Gastroesophageal sphincter (tissue), 4 donors: Measurements from ENCODE around the gene ZNF177. TPM values are rescaled to one million over a fixed set of nuclear protein-coding genes. Genes with fewer than 3 reads are reported as not detected.
A peak's percentile ranks its signal among the peaks of the same experiment; 100 is the strongest.
"Not testable (repeated sequence)": the region's sequence is repeated elsewhere in the genome, so short reads cannot be mapped to it uniquely, and the experiment has no call there.

Experiments used
- ATAC-seq: fragments of 150-250 bp; one replicate; pipeline ENCODE4 v1.9.1; 2016; ENCODE audit warnings: mild to moderate bottlenecking, moderate library complexity
- H3K27ac ChIP-seq, 4 donors: fragments of 200-600 bp; sonication (generic) in 3 of 4; 1 replicate in 3 of 4; 2 replicates in 1 of 4; pipeline ENCODE4 v1.5.1; 2016 to 2019
- H3K27me3 ChIP-seq: fragments of 200-600 bp; sonication (generic); one replicate; pipeline ENCODE4 v1.5.1; 2019
- H3K36me3 ChIP-seq, 2 donors: fragments of 200-600 bp; sonication (generic); one replicate each; pipeline ENCODE4 v1.5.1; 2019; ENCODE audit warnings: control low read depth in 1 of 2
- H3K4me1 ChIP-seq, 3 donors: fragments of 200-600 bp; sonication (generic); 1 replicate in 2 of 3; 2 replicates in 1 of 3; pipeline ENCODE4 v1.5.1; 2016 to 2019; ENCODE audit warnings: control low read depth in 2 of 3
- H3K4me3 ChIP-seq, 2 donors: fragments of 200-600 bp; sonication (generic); one replicate each; pipeline ENCODE4 v1.5.1; 2019; ENCODE audit warnings: mild to moderate bottlenecking in 1 of 2, moderate library complexity in 1 of 2
- H3K9me3 ChIP-seq, 3 donors: fragments of 200-600 bp; sonication (generic); one replicate each; pipeline ENCODE4 v1.5.1; 2017 to 2019; ENCODE audit warnings: control low read depth in 2 of 3
- CTCF ChIP-seq, 4 experiments: fragments of 200-600 bp in 2 of 4; fragments of 450-650 bp in 2 of 4; sonication (generic) in 1 of 4; IDR thresholded peaks; one replicate each; pipeline ENCODE4 v1.5.1; 2017 to 2019; ENCODE audit warnings: antibody characterized with exemption in 4 of 4, mild to moderate bottlenecking in 2 of 4, moderate library complexity in 2 of 4
- EP300 ChIP-seq: sonication (generic); formaldehyde crosslinking; IDR thresholded peaks from one replicate; pipeline ENCODE4 v1.6.1; 2017; ENCODE audit warnings: antibody characterized with exemption, mild to moderate bottlenecking
- POLR2A ChIP-seq, 2 donors: fragments of 450-650 bp; IDR thresholded peaks; one replicate each; pipeline ENCODE4 v1.6.1; 2017; ENCODE audit warnings: antibody characterized with exemption in 2 of 2, mild to moderate bottlenecking in 2 of 2, moderate library complexity in 1 of 2
- POLR2AphosphoS5 ChIP-seq: sonication (generic); formaldehyde crosslinking; IDR thresholded peaks from one replicate; pipeline ENCODE4 v1.6.1; 2017; ENCODE audit warnings: antibody characterized with exemption
- WGBS, 2 donors: methylation state at CpG; one replicate each; pipeline ENCODE4 v1.1.5; 2018; ENCODE audit warnings: low coverage in 1 of 2; 5-methylcytosine and 5-hydroxymethylcytosine counted together
- total RNA-seq, 4 donors: library from RNA; depleted of rRNA; stranded (reverse); fragments of >200 nt; gene quantifications; one replicate each; pipeline ENCODE4 v1.1.0, GENCODE V29; 2016

The ZNF177 gene
- 1 to 10 TPM; 2.2 to 7.0 (median 2.6) TPM for total RNA-seq

- no peak for TF ChIP-seq POLR2A (IDR thresholded peaks at IDR 0.05)
- no peak for TF ChIP-seq CTCF (IDR thresholded peaks at IDR 0.05)
- TF ChIP-seq POLR2AphosphoS5: no peak
- TF ChIP-seq EP300: no peak
- 6% methylated on average over 7 of the region's 28 CpGs; no CpG with 5 or more reads in 1 of the 2 donors for WGBS, 2 donors
- ATAC-seq: no peak
Measured at GRCh38 chr19:9362905-9363304, at the start of gene ZNF177. ZNF177 (plus strand) TSS chr19:9363013; CDS start chr19:9378312, 15,299 bp downstream.

GRCh38 chr19:9313756-9314155 lies 49.1 kb upstream of the ZNF177 start:
- no peaks in the 10 kb centered on the region for H3K9me3 ChIP-seq
- no peaks in the 10 kb centered on the region for H3K27me3 ChIP-seq
- no peak for ATAC-seq
- H3K36me3 ChIP-seq: no peaks in the 10 kb centered on the region
- TF ChIP-seq POLR2AphosphoS5: no peak
- no peak for TF ChIP-seq CTCF (IDR thresholded peaks at IDR 0.05)
- H3K27ac ChIP-seq: no peak overlapping the region
- peaks cover 0 to 7% (median 0%) of the 10 kb centered on the region in 3 donors for H3K4me1 ChIP-seq
- WGBS, 2 donors: 56 to 100% methylated on average over 1 to 4 of the region's 4 CpGs
- H3K4me3 ChIP-seq: no peak overlapping the region

More at GRCh38 chr19:9362905-9363304, at the start of gene ZNF177:
- Histone ChIP-seq H3K27ac (no peak within 1 kb of the TSS), H3K36me3 (peaks cover 0 to 62% of the 10 kb centered on the region in 2 donors), H3K4me3 (peak within 1 kb of the TSS in 1 of 2 donors; percentile 28), H3K4me1 (peaks cover 0 to 5% (median 0%) of the 10 kb centered on the region in 3 donors), H3K27me3 (no peaks in the 10 kb centered on the region), H3K9me3 (peaks cover 0 to 98% (median 0%) of the 10 kb centered on the region in 3 donors)

GRCh38 chr19:9321338-9321737 lies 41.5 kb upstream of the ZNF177 start:
- no peak for TF ChIP-seq POLR2AphosphoS5
- no peak for TF ChIP-seq EP300
- no peak for TF ChIP-seq CTCF (IDR thresholded peaks at IDR 0.05)
- no peak for TF ChIP-seq POLR2A (IDR thresholded peaks at IDR 0.05)
- Histone ChIP-seq H3K4me3 (no peak overlapping the region), H3K9me3 (peaks cover 0 to 20% (median 0%) of the 10 kb centered on the region in 3 donors), H3K36me3 (peaks cover 0 to 9% of the 10 kb centered on the region in 2 donors), H3K27ac (no peak overlapping the region), H3K27me3 (no peaks in the 10 kb centered on the region), H3K4me1 (peaks cover 0 to 15% (median 3%) of the 10 kb centered on the region in 3 donors)
- no peak for ATAC-seq
- WGBS, 2 donors: no CpG with 5 or more reads among the region's 23 CpGs

- H3K4me3 ChIP-seq, H3K27ac ChIP-seq, ATAC-seq, H3K27me3 ChIP-seq: not testable (repeated sequence)
- Histone ChIP-seq H3K4me1 (peaks cover 0 to 15% (median 3%) of the 10 kb centered on the region in 3 donors), H3K36me3 (peaks cover 0 to 14% of the 10 kb centered on the region in 2 donors), H3K9me3 (peaks cover 0 to 24% (median 0%) of the 10 kb centered on the region in 3 donors)
- no CpG with 5 or more reads among the region's 14 CpGs for WGBS, 2 donors
Measured at GRCh38 chr19:9321756-9322155, 41.1 kb upstream of the ZNF177 start.

GRCh38 chr19:9322201-9322600 lies 40.6 kb upstream of the ZNF177 start:
- H3K4me1 ChIP-seq: peaks cover 0 to 15% (median 3%) of the 10 kb centered on the region in 3 donors
- not testable (repeated sequence) for H3K4me3 ChIP-seq, H3K27ac ChIP-seq, ATAC-seq, H3K27me3 ChIP-seq
- 100% methylated on average over 4 of the region's 10 CpGs; no CpG with 5 or more reads in 1 of the 2 donors for WGBS, 2 donors
- peaks cover 0 to 18% of the 10 kb centered on the region in 2 donors for H3K36me3 ChIP-seq
- peaks cover 0 to 29% (median 0%) of the 10 kb centered on the region in 3 donors for H3K9me3 ChIP-seq

- WGBS, 2 donors: 0 to 11% methylated on average over 6 to 9 of the region's 9 CpGs
- Histone ChIP-seq H3K4me3 (peak overlapping the region; percentile 60 to 82), H3K4me1 (peaks cover 0 to 15% (median 3%) of the 10 kb centered on the region in 3 donors), H3K27ac (peak overlapping the region; percentile 70 to 96 (median 92)), H3K36me3 (peaks cover 0 to 31% of the 10 kb centered on the region in 2 donors), H3K9me3 (peaks cover 0 to 42% (median 0%) of the 10 kb centered on the region in 3 donors), H3K27me3 (no peaks in the 10 kb centered on the region)
- TF ChIP-seq POLR2A (IDR thresholded peaks at IDR 0.05) (no peak), CTCF (IDR thresholded peaks at IDR 0.05) (no peak), POLR2AphosphoS5 (no peak), EP300 (no peak)
- ATAC-seq: peak; percentile 67
Measured at GRCh38 chr19:9323557-9323918, 39.3 kb upstream of the ZNF177 start.
